Measurements from ENCODE around the gene CLDN9. TPM values are rescaled to one million over a fixed set of nuclear protein-coding genes. Genes with fewer than 3 reads are reported as not detected.

Gene CLDN9
- total and polyA plus RNA-seq, 7 donors, result 0.12 to 2.2 (median 0.74) TPM

- Histone ChIP-seq H3K27ac (no peak overlapping the region), H3K36me3 (ENCODE audit: insufficient read depth in 1 of 2, low read depth in 1 of 2) (no peaks in the 10 kb centered on the region), H3K4me3 (no peak overlapping the region), H3K4me1 (peaks cover 10% of the 10 kb centered on the region), H3K9me3 (no peaks in the 10 kb centered on the region), H3K27me3 (ENCODE audit: insufficient read depth in 3 of 3, low read length in 2 of 3) (peaks cover 0 to 23% (median 6%) of the 10 kb centered on the region in 3 donors)
- WGBS, 3 donors, result 93 to 96% (median 94%) methylated on average over 28 to 35 of the region's 35 CpGs
- TF ChIP-seq CTCF (IDR thresholded peaks at IDR 0.05), result no peak
- intact Hi-C loops (cut with DNase I), result no loop called here
- DNase-seq, result no peak
- ATAC-seq, result no peak
These were observed 41.4 kb upstream of the CLDN9 start for GRCh38 chr16:2971134-2971984.

GRCh38 chr16:2971985-2972784, 40.5 kb upstream of the CLDN9 start:
- Histone ChIP-seq H3K9me3 (no peaks in the 10 kb centered on the region), H3K4me3 (no peak overlapping the region), H3K4me1 (peaks cover 10% of the 10 kb centered on the region), H3K36me3 (ENCODE audit: insufficient read depth in 1 of 2, low read depth in 1 of 2) (no peaks in the 10 kb centered on the region), H3K27me3 (ENCODE audit: insufficient read depth in 3 of 3, low read length in 2 of 3) (peaks cover 0 to 14% (median 6%) of the 10 kb centered on the region in 3 donors), H3K27ac (no peak overlapping the region)
- intact Hi-C loops (cut with DNase I), result no loop called here
- TF ChIP-seq CTCF (IDR thresholded peaks at IDR 0.05), result no peak
- no peak for DNase-seq
- 63 to 67% (median 66%) methylated on average over 15 of the region's 15 CpGs for WGBS, 3 donors
- ATAC-seq, result no peak

GRCh38 chr16:2973093-2973492, 39.6 kb upstream of the CLDN9 start:
- ATAC-seq (no peak), DNase-seq (no peak)
- intact Hi-C loops (cut with DNase I), result no loop called here
- Histone ChIP-seq H3K9me3 (no peaks in the 10 kb centered on the region), H3K4me1 (peaks cover 10% of the 10 kb centered on the region), H3K27ac (no peak overlapping the region), H3K27me3 (ENCODE audit: insufficient read depth in 3 of 3, low read length in 2 of 3) (peaks cover 0 to 5% (median 2%) of the 10 kb centered on the region in 3 donors), H3K36me3 (ENCODE audit: insufficient read depth in 1 of 2, low read depth in 1 of 2) (no peaks in the 10 kb centered on the region), H3K4me3 (no peak overlapping the region)
- 65 to 77% (median 68%) methylated on average over 3 to 5 of the region's 5 CpGs for WGBS, 3 donors
- TF ChIP-seq CTCF (IDR thresholded peaks at IDR 0.05), result no peak

GRCh38 chr16:2973605-2974318, 39.0 kb upstream of the CLDN9 start:
- ATAC-seq (no peak), DNase-seq (no peak)
- Histone ChIP-seq H3K36me3 (ENCODE audit: insufficient read depth in 1 of 2, low read depth in 1 of 2) (no peaks in the 10 kb centered on the region), H3K27me3 (ENCODE audit: insufficient read depth in 3 of 3, low read length in 2 of 3) (peaks cover 0 to 2% (median 0%) of the 10 kb centered on the region in 3 donors), H3K9me3 (no peaks in the 10 kb centered on the region), H3K4me3 (no peak overlapping the region), H3K4me1 (peaks cover 10% of the 10 kb centered on the region), H3K27ac (no peak overlapping the region)
- intact Hi-C loops (cut with DNase I), result no loop called here
- TF ChIP-seq CTCF (IDR thresholded peaks at IDR 0.05), result no peak
- 31 to 47% (median 41%) methylated on average over 17 of the region's 17 CpGs for WGBS, 3 donors

All from psoas muscle (tissue), 8 donors.